IPS DF 4.7 (cell line): Measurements from ENCODE around the gene TYMS.
A peak's percentile ranks its signal among the peaks of the same experiment; 100 is the strongest.

Experiments used
- DNase-seq: peaks from one replicate; pipeline ENCODE4 v3.0.0-alpha.2; 2013; ENCODE audit warnings: low spot score; ENCODE audit errors: extremely low read depth

Gene TYMS

GRCh38 chr18:710418-711300 lies 53.2 kb downstream of the TYMS start:
- no peak for DNase-seq

GRCh38 chr18:711310-711656 lies 53.8 kb downstream of the TYMS start:
- DNase-seq, result no peak

GRCh38 chr18:711657-712400 lies 54.4 kb downstream of the TYMS start:
- no peak for DNase-seq

- DNase-seq, result peak; percentile 33
These were observed 55.1 kb downstream of the TYMS start, which contains the start of gene ENOSF1 for GRCh38 chr18:712401-713134. TSS of gene ENOSF1 (minus strand) at chr18:712630. CDS start at chr18:712587, 43 bp downstream.

- no peak for DNase-seq
These were observed 55.7 kb downstream of the TYMS start for GRCh38 chr18:713135-713490.

GRCh38 chr18:715626-716025 lies 58.2 kb downstream of the TYMS start:
- no peak for DNase-seq

- DNase-seq, result no peak
These were observed 59.5 kb downstream of the TYMS start for GRCh38 chr18:717003-717402.
